ENCODE data around the gene DVL1.
"Not testable (repeated sequence)": the region's sequence is repeated elsewhere in the genome, so short reads cannot be mapped to it uniquely, and the experiment has no call there.

DVL1 gene

GRCh38 chr1:1374589-1374928, 25.3 kb upstream of the DVL1 start:
- in situ Hi-C loops (cut with MboI; ENCODE audit: low pct_unique_long_range_greater_than_20kb, low sequenced_read_pairs): no loop called here
- DNase-seq: no peak

GRCh38 chr1:1373815-1374588, 24.8 kb upstream of the DVL1 start:
- in situ Hi-C loops (cut with MboI; ENCODE audit: low pct_unique_long_range_greater_than_20kb, low sequenced_read_pairs): no loop called here
- DNase-seq: no peak

- in situ Hi-C loops (cut with MboI; ENCODE audit: low pct_unique_long_range_greater_than_20kb, low sequenced_read_pairs): no loop called here
- no peak for DNase-seq
Measured at GRCh38 chr1:1373051-1373814, 24.0 kb upstream of the DVL1 start.

- in situ Hi-C loops (cut with MboI; ENCODE audit: low pct_unique_long_range_greater_than_20kb, low sequenced_read_pairs): no loop called here
- DNase-seq: peak; percentile 79
Measured at GRCh38 chr1:1371746-1372711, 22.8 kb upstream of the DVL1 start.

- in situ Hi-C loops (cut with MboI; ENCODE audit: low pct_unique_long_range_greater_than_20kb, low sequenced_read_pairs): no loop called here
- DNase-seq: peak; percentile 77
Measured at GRCh38 chr1:1371364-1371745, 22.1 kb upstream of the DVL1 start.

GRCh38 chr1:1370771-1371300, 21.6 kb upstream of the DVL1 start:
- no peak for DNase-seq
- in situ Hi-C loops (cut with MboI; ENCODE audit: low pct_unique_long_range_greater_than_20kb, low sequenced_read_pairs): no loop called here

GRCh38 chr1:1370094-1370493, 20.9 kb upstream of the DVL1 start:
- in situ Hi-C loops (cut with MboI; ENCODE audit: low pct_unique_long_range_greater_than_20kb, low sequenced_read_pairs); DNase-seq: not testable (repeated sequence)

GRCh38 chr1:1367315-1367714, 18.1 kb upstream of the DVL1 start:
- DNase-seq: peak; percentile 20
- in situ Hi-C loops (cut with MboI; ENCODE audit: low pct_unique_long_range_greater_than_20kb, low sequenced_read_pairs): no loop called here

GRCh38 chr1:1366699-1367066, 17.5 kb upstream of the DVL1 start:
- in situ Hi-C loops (cut with MboI; ENCODE audit: low pct_unique_long_range_greater_than_20kb, low sequenced_read_pairs): no loop called here
- no peak for DNase-seq

- in situ Hi-C loops (cut with MboI; ENCODE audit: low pct_unique_long_range_greater_than_20kb, low sequenced_read_pairs): no loop called here
- DNase-seq: no peak
Measured at GRCh38 chr1:1365875-1366698, 16.9 kb upstream of the DVL1 start.

GRCh38 chr1:1364266-1364665, 15.0 kb upstream of the DVL1 start:
- DNase-seq: no peak
- in situ Hi-C loops (cut with MboI; ENCODE audit: low pct_unique_long_range_greater_than_20kb, low sequenced_read_pairs): no loop called here

GRCh38 chr1:1361982-1362423, 12.8 kb upstream of the DVL1 start:
- DNase-seq: no peak
- in situ Hi-C loops (cut with MboI; ENCODE audit: low pct_unique_long_range_greater_than_20kb, low sequenced_read_pairs): no loop called here

- in situ Hi-C loops (cut with MboI; ENCODE audit: low pct_unique_long_range_greater_than_20kb, low sequenced_read_pairs): no loop called here
- DNase-seq: no peak
Measured at GRCh38 chr1:1361233-1361981, 12.2 kb upstream of the DVL1 start.

GRCh38 chr1:1360506-1361169, 11.4 kb upstream of the DVL1 start:
- in situ Hi-C loops (cut with MboI; ENCODE audit: low pct_unique_long_range_greater_than_20kb, low sequenced_read_pairs): no loop called here
- no peak for DNase-seq

GRCh38 chr1:1359664-1360468, 10.6 kb upstream of the DVL1 start:
- DNase-seq: no peak
- in situ Hi-C loops (cut with MboI; ENCODE audit: low pct_unique_long_range_greater_than_20kb, low sequenced_read_pairs): no loop called here

GRCh38 chr1:1359308-1359663, 10.1 kb upstream of the DVL1 start:
- no peak for DNase-seq
- in situ Hi-C loops (cut with MboI; ENCODE audit: low pct_unique_long_range_greater_than_20kb, low sequenced_read_pairs): no loop called here
